GM10266 (cell line): Measurements from ENCODE around the gene SLC49A3.

Experiments
- DNase-seq: peaks from one replicate; pipeline ENCODE4 v3.0.0; 2012; ENCODE audit errors: extremely low spot score
- TF ChIP-seq, protein P1 (sequence below): IDR thresholded peaks from 2 replicates; pipeline ENCODE4 v1.5.1; 2012; ENCODE audit warnings: mild to moderate bottlenecking, low read depth; ENCODE audit not compliant: control insufficient read depth, insufficient read depth; ENCODE audit errors: missing control alignments

SLC49A3 gene

DNA sequence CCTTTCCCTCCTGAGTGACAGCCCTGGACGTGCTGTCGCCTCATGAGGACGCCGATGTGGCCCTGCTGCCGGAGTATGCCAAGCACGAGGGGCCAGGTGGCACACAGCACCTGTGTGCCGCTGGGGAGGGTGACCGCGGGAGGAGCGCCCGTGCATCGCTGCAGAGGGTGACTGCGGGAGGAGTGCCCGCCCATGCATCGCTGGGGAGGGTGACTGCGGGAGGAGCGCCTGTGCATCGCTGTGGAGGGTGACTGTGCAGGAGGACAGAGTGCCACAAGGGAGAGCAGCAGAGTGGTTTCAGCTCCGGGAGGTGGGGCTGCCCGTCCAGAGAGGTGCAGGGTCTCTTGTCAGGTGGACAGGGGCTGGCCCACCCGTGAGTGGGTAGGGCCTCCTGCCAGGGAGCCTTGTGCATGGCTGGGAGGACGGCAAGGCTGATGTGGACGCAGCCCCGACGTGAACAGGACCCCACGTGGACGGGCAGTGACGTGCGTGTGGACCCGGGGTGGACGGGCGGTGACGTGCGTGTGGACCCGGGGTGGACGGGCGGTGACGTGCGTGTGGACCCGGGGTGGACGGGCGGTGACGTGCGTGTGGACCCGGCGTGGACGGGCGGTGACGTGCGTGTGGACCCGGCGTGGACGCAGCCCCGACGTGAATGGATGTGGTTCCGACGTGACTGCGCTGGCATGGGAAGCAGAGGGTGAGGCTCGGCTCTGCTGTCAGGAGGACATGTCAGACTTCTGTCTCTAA, 31.3 kb upstream of the SLC49A3 start:
- TF ChIP-seq, protein P1, sequence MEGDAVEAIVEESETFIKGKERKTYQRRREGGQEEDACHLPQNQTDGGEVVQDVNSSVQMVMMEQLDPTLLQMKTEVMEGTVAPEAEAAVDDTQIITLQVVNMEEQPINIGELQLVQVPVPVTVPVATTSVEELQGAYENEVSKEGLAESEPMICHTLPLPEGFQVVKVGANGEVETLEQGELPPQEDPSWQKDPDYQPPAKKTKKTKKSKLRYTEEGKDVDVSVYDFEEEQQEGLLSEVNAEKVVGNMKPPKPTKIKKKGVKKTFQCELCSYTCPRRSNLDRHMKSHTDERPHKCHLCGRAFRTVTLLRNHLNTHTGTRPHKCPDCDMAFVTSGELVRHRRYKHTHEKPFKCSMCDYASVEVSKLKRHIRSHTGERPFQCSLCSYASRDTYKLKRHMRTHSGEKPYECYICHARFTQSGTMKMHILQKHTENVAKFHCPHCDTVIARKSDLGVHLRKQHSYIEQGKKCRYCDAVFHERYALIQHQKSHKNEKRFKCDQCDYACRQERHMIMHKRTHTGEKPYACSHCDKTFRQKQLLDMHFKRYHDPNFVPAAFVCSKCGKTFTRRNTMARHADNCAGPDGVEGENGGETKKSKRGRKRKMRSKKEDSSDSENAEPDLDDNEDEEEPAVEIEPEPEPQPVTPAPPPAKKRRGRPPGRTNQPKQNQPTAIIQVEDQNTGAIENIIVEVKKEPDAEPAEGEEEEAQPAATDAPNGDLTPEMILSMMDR, result no peak
- DNase-seq, result no peak

DNA sequence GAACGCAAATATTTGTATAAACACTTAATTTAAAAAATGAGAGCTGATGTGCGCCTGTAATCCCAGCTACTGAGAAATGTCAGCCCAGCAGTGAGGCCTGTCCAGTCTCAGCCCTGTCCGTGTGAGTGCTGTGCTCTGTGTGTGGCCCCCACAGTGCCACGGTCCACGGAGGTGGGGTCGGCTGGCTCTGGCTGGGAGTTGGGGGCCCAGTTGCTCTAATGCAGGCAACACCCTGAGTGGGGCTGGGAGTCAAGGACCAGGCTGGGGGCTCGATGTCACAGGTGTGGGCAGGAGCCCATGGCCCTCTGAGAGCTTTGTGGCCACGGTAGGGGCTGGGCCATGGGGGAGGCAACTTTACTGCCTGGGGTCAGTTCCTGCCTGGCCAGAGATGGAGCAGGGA, 29.5 kb upstream of the SLC49A3 start:
- TF ChIP-seq, protein P1, result no peak
- no peak for DNase-seq

DNA sequence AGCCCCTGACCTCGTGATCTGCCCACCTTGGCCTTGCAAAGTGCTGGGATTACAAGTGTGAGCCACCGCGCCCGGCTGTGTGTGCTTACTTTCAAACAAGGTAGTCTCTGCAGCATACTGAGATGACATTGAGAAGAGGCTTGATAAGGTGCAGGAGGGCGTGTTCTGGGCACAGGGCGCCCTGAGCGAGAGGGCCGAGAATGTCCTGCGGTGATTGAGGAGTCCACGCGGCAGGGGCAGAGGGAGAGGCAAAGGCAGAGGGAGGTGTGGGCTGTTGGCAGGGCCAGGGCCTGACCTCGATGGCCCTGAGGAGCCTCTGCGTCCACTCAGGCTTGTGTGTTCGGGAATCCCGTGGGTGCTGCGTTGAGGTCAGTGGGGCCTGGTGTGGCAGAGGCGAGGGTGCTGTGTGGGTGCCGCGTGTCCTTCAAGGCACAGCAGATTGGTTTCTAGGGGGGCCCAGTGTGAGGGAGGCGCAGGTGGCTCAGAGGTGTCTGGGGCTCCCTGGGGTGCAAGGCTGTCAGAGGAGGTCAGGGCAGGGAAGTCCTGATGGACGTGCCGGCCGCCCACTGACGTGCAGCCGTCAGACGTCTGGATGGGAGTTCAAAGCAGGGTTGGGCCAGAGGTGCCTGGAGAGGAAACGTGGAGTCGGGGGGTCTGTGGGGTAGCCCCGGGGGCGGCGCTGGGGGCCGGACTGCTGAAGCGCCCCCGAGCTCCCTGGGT, 28.8 kb upstream of the SLC49A3 start:
- TF ChIP-seq, protein P1, result no peak

DNA sequence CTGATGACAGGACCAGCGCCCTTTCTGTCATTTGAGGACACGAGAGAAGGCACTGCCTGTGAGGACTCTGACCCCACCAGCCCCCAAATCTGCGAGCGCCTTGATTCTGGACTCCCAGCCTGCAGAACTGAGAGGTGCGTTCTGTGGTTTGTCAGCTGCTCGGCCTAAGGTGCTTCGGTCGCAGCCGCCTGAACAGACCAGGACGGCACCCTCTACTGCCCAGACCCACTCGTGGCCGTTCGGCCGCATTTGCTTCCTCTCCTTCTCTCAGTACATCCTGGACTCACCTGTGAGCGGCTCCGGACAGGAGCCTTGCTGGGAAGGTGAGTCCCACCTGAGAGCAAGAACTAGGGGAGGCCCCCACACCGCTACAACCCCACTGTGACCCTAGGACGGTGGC, 25.1 kb upstream of the SLC49A3 start:
- TF ChIP-seq, protein P1, result no peak
- no peak for DNase-seq

More for the DNA sequence above, 28.8 kb upstream of the SLC49A3 start:
- no peak for DNase-seq

DNA sequence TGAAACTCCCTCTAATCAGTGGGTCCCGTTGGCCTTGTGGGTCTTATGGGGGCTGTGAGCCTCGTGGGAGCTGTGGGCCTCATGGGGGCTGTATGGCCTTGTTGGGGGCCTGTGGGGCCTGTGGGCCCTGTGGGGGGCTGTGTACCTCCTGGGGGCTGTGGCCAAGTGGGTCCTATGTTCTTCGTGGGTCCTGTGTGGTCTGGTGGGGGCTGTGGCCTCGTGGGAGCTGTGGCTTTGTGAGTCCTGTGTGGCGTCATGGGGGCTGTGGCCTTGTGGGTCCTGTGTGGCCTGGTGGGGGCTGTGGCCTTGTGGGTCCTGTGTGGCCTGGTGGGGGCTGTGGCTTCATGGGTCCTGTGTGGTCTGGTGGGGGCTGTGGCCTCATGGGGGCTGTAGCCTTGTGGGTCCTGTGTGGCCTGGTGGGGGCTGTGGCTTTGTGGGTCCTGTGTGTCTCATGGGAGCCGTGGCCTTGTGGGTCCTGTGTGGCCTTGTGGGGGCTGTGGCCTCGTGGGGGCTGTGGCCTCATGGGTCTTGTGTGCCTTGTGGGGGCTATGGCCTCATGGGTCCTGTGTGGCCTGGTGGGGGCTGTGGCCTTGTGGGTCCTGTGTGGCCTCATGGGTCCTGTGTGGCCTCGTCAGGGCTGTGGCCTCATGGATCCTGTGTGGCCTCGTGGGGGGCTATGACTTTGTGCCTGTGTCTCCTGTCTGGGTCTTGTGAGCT, 24.1 kb upstream of the SLC49A3 start:
- TF ChIP-seq, protein P1, result no peak
- no peak for DNase-seq

DNA sequence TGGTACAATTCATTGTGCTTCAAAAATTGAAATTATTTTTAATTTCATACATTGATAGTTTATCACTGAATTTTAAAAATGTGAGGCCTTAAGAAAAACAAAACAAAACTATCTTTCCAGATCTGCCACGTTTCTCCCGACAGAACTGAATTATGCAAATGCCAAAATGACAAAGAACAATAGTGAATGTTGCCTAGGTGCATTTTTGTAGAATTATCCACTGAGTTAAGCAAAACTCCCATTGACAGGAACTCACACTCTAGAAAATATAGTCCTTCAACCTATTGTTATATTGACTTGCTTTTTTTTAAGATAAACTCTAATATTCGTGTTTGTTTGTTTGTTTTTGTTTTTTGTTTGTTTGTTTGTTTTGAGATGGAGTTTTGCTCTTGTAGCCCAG, 23.1 kb upstream of the SLC49A3 start:
- TF ChIP-seq, protein P1, result no peak
- DNase-seq, result no peak
